ENCODE results near the gene ASTN2. TPM values are rescaled to one million over a fixed set of nuclear protein-coding genes. Genes with fewer than 3 reads are reported as not detected.
A peak's percentile ranks its signal among the peaks of the same experiment; 100 is the strongest.

The ASTN2 gene
- total RNA-seq, 1 experiment from 2014 or later = 11.4 TPM

DNA sequence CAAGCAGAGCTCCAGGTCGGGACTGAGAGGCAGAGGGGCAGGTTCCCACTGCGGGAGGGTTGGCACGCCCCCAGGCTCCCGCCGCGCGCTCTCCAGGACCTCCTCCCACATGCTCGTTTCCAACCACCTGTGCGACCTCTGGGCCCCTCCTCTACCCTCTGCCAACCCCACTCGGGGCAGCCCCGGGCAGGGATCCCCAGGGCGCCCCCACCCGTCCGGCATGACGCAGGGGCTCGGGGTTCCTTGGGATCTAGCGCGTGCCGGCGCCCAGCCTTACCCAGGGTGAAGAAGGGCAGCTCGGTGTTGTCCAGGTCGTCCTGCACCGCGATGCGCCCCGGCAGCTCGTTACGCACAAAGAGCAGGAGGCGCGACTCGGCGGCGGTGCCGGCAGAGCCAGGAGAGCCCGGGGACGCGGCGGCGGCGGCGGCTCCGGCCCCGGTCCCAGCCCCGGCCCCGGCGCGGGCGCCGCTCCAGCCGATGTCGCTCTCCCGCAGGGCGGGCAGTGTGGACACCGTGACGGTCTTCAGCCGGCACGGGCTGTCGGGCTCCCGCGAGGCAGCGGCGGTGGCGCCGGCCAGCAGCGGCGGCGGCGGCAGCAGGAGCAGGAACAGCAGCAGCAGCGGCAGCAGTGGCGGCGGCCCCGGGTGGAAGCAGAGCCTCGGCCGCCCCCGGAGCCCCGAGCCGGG lies 494 bp downstream of the ASTN2 start:
- no peak for DNase-seq (ENCODE audit: low read depth)

DNA sequence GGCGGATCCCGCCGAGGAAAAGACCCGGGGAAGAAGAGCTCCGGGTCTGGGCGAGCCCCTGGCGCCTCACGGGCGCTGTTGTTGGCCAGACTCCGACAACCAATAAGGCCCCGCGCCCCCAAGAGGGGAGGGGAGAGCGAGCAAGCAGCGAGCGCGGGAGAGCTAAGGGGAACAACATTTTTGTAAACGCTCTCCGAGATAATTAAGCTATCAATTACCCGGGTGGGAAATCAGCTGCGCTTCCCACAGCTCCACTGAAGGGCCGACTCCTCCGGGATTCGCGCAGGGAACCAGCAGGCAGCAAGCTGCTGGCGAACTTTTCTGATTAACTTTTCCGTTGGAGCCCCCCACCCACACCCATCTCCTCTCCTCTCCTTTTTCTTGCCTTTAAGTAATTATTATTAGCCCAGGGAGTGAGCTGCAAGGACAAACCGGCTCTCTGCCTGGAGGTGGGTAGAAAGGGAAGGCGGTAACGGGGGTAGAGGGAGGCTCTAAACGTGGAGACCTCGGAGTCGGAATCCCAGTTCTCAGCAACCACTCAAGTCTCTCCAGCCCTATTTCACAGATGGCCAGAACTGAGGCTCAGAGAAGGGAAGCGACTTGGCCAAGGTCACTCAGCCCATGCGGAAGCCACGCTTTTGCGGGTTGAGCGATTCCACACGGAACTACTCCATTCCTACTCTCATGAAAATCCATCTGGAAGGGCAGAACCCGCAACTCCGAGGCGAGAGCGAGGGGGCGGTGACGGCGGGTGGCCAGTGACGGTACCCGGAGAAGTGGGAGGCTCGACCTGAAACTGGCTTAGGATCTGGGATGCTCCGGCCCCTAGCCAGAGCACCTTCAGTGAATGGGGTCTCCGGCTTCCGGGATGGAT lies 1.3 kb downstream of the ASTN2 start:
- DNase-seq (ENCODE audit: low read depth) = no peak

DNA sequence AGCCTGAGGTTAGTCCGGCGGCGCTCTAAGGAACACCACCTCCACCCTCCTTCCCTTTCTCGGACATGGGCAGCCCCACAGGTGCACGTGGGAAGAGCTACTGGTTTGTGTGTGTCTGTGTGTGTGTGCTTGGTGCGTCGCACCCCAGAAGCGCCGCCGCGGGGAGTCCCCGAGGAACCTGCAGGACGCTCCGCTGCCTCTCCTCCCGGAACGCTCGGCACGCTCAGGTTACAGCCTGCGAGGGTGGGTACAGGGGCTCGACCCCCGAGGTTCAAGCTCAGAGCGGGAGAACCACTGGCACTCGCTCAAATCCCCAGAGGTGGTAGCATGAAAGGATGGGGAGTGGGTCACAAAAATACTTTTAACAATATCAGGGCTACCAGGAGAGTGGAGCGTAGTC lies 2.0 kb downstream of the ASTN2 start:
- DNase-seq (ENCODE audit: low read depth) = no peak

DNA sequence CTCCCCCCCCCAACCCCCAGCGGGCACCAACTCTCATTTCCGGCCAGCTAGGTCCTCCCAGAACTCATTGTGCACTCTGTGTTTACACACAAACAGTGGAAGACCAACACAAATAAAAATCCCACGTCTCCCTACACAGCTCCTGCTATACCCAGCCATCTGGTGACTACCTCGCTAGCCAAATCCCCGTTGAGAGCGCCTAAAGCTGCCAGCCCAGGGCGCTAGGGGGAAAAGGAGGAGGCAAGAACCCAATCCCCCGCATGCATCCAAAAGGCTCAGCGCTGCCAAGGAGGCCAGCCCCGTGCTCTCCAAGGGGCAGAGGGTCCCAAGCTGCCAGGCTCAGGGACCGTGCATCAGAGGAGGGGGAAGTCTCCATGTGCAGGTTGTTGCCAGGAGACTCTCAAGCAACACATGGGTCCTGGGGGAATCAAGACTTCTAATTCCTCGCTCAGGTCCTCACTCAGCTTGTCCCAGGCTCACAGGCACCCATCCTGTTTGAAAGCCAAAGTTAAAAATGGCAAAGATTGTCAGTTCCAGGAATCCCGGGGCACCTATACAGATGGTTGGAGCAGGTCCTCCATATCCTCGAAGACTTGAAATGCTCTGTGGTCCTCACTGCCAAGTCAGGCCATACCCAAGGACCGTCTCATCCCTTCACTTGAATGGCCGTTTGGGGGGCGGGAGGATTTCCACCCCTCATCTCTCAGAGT lies 2.7 kb downstream of the ASTN2 start:
- DNase-seq (ENCODE audit: low read depth) = no peak

DNA sequence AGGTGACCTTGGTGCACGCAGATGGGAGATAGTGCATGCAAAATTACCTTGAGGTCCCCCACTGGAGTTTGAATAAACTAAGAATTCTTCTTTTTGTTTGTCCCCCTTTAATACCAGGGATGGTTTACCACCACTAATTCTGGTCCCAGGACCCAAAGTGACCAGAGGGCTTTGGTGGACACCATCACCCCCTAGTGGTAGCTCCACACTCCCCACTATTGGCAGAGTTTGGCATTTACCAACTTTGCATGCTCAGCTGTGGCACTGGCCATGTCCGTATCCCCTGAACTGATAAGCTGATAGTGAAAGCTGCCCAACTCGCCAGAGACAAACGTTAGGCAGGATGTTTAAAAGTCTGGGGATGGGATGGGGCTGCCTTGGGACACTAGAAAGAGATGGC lies 3.3 kb downstream of the ASTN2 start:
- peak; percentile 35 for DNase-seq (ENCODE audit: low read depth)

DNA sequence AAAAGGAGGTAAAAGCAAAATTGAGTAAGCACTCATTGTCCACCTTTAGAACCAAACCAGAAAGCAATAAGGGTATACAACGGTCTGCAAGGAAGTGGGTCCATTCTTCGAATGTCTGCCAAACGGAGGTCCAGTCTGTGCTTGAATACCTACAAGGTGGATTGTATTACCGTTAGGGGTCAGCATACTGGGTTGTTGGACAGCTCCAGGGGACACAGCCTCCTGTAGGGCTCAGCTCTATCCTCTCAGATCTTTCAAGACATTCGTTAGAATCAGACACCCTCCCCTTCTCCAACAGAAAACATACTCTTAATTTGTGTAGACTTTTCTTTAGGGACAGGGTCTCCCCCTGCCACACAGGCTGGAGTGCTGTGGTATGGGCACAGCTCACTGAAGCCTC lies 5.5 kb downstream of the ASTN2 start:
- no peak for DNase-seq (ENCODE audit: low read depth)

DNA sequence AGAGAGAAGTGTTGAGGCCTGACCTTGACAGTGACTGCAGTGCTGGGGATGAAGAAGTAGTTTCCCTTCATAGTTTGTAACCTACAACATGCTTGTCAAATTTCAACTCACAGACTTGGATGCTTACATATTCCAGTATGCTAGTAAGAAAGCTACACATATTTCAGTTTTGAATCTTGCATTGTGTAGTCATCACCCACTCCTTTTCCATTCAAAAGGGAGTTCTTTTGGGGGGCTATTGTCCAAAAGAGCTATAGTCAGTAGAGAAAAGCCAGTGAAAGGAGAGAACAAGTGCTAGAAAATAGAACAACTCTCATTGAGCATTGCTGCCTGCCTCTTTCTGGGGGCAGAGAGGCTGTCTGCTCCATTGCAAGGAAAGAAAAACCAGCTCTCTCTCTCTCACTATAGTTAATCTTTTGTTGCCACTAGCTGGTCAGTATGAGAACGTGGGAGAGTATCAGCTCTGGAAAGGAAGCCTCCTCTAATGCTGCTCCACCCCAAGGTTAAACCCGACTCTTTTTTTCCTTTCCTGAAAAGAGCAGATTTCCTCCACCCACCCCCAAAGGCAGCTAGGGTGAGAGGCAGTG lies 7.3 kb downstream of the ASTN2 start:
- no peak for DNase-seq (ENCODE audit: low read depth)

DNA sequence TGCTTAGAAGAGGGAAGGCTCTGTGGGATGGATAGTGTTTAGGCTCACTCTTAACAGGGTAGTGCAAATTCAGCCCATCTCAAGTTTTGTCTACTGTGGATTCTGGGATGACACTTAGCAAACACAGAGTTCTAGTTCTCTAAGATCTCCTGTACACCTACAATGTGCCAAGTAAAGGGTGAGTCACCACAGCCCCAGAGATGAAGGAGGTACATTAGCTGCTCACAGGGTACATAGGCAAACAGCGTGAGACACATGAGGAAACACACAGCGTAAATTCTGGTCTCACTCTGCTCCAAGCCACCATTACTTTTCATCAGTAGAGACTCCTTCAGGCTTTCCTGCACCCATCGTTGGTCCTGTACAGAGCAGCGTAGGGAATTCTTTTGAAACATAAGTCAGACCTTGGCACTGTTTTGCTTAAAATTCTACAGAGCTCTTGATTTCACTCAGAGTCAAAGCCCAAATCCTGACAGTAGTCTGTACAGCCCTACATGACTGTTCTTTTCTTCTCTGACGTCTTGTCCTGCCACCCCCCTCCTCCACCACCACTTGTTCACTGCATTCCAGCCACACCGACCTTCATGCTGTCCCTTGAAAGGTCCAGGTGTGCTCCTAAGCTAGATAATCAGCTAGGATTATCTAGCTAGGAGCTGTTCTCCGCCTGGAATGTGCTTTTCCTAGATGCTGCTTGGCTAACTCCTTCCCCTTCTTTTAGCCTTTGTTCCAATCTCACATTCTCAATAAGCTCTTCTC lies 8.7 kb downstream of the ASTN2 start:
- DNase-seq (ENCODE audit: low read depth) = no peak

DNA sequence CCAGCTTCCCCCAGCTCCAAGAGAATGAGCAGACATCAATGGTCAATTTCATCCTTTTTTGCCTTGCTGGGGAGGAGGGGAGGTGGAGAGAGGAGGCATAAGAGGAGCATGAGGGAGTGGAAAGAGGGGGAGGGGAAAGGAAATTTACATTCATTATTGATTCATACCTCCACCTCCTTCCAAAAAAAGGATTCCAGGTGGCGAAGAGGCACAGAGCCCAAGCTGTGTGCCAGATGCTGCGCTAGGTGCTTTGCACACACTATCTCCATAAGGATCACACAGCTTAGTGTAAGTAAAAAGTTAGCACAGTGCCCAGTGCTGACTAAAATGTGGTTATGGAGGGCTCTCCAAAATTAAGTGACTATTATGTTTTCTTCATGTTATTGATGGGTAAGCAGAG lies 11.0 kb downstream of the ASTN2 start:
- no peak for DNase-seq (ENCODE audit: low read depth)

DNA sequence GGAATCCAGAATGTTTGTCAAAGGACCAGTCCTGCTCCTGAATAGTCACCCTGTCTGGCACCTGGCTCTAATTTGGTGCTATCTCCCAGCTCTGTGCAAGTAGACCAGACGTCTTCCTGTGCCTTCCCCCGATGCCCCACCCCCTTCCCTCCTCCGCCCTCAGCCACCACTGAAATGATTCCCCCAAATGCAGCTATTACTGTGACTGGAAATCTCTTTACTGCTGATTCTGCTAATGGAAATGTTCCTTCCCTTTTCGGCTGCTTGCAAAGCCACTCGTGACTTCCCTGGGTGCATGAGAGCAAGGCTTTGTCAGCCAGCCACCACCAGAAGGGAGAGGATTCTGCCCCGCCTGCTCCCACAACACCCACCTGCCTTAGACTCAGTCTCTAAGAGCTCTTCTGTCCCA lies 11.4 kb downstream of the ASTN2 start:
- DNase-seq (ENCODE audit: low read depth) = no peak

DNA sequence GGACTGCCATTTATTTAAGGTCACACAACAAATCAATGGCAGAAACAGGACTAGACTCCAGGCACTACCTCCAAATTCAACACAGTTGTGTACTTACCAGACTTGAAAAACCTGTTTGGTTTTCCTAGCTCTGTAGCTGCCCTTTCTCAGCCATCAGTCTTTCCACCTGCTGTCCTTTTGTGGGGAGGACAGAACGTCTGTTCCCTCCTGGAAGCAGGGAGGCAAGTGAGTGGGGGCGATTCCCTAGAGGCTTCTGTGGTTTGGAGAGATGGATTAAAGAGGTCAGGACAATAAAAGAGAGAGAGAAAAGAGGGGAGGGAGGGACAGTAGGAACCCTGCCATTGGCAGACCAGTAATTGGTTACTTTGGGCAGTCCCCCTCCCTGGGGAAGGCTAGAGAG lies 14.7 kb downstream of the ASTN2 start:
- no peak for DNase-seq (ENCODE audit: low read depth)

DNA sequence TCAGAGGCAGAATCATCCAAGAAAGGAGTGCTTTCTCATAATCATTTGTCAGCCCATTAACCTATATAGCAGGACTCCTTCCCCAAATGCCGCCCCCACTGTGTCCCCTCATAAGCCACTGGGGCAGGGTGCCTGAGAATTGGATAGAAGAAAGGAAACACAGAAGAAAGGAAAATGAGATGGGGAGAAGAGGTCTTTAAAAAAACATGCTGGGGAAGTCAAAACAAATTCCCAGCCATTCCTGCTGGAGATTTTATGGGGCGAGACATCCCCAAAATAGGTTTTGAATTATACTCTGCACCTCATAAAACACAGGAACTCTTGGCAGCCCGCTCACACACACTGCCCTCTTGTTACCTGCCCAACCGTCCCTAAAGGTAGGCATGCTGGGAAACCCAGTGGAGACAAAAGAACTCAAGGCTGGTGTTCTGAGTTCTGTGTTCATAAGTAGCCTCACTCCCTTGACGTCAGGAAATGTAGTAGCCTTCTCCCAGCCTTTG lies 19.7 kb downstream of the ASTN2 start:
- DNase-seq (ENCODE audit: low read depth) = no peak

DNA sequence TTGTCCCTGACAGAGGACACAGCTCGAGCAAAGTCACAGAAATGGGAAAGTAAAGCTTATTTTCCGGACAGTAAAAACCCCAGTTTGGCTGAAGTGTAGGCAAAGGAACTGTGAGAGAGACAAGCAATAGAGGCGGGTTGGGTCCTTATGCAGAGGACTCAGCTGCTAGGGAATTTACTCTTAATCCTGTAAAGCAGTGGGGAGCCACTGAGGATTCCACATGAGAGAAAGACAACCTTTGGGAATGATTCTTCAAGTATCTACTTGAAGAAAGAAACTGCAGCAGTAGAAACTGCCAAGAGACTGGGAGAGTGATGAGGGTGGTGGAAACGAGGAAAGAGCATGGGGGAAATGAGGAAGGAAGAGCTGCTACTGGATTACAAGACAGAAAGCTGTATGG lies 20.2 kb downstream of the ASTN2 start:
- no peak for DNase-seq (ENCODE audit: low read depth)

DNA sequence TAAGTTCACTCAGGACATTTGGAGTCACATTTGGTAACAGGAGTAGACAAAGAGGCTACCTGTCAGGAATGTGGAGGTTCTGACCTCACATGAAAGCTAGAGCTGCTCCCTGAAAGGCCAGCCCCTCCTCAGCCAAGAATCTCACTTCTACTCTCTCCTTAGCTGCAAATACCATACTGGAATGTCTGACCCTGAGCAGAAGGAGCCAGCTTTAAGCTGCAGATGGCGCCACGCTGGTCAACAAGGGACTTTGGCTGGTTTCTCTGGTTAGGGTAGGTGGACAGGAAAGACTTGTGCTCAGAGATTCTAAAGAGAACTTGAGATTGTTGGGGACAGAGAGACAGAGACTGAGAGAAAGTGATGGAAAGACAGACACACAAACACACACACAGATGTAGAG lies 21.9 kb downstream of the ASTN2 start:
- DNase-seq (ENCODE audit: low read depth) = no peak

DNA sequence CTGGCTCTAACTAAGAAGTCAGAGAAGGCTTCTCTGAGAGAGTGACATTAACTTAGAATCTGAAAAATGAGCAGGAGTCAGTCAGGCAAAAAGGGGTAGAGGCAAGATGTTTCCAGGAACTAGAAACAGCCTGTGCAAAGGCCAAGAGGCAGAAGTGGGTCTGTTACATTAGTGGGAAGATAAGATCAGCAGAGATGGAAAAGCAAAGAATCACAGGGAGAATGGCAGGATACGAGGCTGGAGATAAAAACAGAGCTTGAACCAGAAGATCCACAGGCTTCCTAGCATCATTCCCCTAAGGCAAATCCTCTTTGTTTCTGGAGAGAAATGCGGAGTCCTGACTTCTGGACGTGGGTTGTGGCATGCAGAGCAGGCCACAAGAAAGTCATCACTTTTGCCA lies 27.4 kb downstream of the ASTN2 start:
- no peak for DNase-seq (ENCODE audit: low read depth)

DNA sequence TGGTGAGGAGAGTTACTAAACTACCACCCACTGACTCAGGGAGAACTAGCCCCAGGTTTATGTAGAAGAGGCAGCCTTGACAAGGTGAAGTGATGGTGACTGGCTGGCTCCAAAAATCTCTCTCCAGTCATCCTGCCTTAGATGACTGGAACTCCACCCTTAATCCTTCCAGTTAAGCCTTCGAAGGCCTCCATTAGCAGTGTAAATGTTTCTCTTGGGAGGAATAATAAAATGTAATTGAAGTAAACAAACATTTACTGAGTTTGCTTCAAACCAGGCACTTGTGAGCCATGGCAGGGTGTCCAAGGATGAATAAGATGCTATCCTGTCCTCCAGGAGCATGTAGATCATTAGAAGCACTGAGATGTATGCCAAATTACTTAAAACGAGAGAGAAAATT lies 35.5 kb downstream of the ASTN2 start:
- no peak for DNase-seq (ENCODE audit: low read depth)

DNA sequence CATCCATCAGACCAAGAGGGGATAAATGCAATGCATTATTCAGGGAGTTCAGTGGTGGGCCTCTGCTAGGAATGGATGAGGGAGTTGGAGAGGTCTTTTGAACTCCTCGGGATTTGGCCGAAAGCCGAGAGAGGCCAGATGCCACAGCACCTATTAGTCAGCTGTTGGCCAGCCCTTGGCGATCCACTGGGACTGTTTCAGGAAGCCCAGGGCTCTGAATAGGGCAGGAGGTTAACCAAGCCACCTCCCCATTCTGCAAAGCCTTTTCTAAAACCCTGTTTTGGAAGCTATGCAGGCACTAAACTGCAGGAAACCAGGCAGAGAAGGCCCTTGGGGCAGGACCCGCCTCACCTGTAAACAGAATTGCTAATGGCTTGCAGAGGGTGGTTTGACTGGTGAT lies 37.8 kb downstream of the ASTN2 start:
- no peak for DNase-seq (ENCODE audit: low read depth)

DNA sequence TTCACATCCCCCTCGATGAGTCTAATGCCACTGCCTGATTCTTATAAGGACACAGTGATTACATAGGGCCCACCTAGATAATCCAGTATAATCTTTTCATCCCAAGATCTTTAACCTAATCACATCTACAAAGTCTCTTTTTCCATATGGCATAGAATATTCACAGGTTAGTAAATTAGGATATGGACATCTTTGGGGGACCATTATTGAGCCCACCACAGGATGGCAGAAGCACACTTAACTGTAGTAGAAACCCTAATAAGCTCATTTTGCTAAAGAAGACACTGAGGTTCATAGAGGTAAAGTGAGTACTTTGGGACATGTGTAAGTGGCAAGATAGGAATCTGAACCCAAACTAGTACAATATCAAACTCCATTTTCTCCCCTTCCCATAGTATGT lies 38.9 kb downstream of the ASTN2 start:
- no peak for DNase-seq (ENCODE audit: low read depth)

DNA sequence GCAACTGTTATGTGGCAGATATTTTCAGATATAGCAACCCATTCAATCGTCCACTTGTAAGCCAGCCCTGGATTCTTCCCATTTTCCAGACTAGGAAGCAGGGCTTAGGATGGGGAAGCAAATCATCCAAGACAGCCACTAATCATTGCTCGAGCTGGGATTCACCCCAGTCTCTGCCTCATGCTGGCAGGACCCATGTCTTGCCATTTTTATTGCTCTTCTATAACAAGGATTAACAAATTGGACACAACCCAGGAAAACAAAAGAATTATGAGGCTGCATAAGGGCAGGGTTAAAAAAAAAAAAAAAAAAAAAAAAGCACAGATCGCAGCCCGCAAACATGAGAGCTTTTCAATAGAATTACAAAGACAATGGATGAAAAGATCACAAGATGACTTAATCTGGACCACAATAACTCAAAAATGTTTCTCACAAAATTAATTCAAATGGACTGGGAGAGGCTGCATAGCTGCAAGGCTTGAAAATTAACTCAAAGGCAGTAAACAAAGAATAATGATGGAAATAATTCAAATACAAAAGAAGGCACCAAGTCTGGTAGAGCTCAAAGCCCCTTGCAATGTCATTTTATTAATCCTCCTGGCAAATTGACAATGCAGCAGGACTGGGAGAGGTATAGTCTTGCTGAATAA lies 40.7 kb downstream of the ASTN2 start:
- no peak for DNase-seq (ENCODE audit: low read depth)

DNA sequence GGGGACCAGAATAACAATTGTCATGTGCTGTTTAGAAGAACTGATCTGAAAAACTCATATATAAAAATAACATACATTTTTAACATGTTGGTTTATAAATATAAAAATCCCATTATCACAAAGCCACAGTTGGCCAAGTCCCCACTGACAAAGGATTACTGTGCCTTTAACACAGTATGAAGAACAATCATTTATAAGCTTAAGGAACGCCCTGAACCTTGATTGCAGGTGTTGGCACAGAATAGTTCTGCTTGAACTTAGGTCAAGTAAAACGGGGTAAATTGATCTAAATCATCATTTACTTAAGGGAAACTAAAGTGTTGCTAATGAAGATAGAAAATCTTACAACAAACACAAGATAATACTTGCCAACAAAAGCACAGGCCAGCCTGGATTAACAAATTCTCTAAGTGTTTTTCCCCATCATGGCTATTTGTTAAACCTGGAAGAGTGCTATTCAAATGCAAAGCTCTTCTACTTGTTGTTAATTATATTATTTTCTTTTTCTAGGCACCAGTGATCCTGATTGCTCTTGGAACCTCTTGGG lies 46.1 kb downstream of the ASTN2 start:
- no peak for DNase-seq (ENCODE audit: low read depth)

Data from HT1080 (cell line).